Measurements from ENCODE around the gene PPP1R16B.

The PPP1R16B gene

DNA sequence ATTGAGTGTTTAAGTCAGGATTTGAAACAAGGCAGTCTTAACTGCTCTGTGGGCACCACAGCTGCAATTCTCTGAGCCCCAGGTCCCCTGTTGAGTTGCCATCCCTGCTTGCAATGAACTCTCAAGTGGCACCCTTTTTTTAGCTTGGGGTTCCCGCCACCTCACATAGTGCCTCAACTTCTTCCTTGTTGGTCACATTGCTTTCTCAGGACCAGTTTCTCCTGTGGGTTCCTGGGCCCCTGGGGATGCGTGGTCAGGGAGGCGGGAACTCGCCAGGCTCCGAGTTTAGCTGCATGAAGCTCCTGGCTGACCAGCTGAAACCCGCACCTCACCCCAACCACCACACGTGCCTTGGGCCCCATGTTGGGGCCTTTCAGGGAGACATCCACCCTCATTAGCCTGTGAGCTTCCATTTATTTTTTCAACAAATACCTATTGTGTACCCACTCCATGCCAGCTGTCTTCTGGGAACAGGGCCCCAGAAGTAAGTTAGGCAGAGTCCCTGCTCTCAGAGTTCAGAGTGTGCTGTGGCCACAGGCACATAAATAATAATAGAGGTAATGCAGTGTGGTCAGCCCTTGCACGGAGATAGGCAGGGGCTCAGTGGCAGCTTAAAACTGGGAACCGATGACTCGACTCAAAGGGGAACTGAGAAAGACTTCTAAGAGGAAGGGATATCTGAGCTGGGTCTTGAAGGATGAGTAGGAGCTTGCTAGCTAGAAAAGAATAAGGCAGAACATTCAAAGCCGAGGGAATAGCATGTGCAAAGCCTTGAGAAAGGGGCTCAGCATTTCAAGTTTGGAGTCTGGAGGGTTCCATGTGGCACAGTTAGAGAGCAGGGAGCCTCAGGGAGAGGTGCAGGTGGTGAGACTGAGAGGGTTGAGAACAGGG, 86.8 kb downstream of the PPP1R16B start:
- no peaks in the 10 kb centered on the region for H3K27me3 ChIP-seq (ENCODE audit: control insufficient read depth, insufficient read depth, low read length)
- H3K4me1 ChIP-seq (ENCODE audit: control insufficient read depth, insufficient read depth, low read length) = no peaks in the 10 kb centered on the region
- H3K36me3 ChIP-seq (ENCODE audit: control insufficient read depth, insufficient read depth, low read length) = no peaks in the 10 kb centered on the region
- H3K4me3 ChIP-seq (ENCODE audit: low read length) = no peak overlapping the region
- H3K9ac ChIP-seq (ENCODE audit: low read length) = no peak overlapping the region
- no peak overlapping the region for H3K27ac ChIP-seq (ENCODE audit: low read depth, low read length)

DNA sequence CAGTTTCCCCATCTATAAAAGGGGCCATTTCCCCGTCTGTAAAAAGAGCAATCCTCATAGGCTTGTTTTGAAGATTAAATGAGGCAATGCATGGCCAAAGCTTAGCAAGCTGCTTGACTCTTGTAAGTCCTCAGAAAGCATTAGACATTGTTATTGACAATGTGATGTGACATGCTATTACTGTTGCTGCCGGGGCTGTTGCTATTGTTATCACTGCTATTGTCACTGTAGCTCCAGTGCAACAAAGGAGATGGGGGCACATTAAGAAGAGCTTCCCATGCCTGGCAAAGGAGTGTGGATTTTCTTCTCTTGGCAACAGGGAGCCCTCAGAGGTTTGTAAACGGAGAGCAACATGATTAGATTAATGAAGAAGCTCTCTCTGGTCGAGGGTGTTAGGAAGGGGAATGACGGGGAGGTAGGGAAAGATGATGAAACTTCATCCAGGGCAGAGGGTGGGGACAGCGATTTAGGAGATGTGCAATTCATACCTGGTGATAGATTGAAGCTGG, 87.6 kb downstream of the PPP1R16B start:
- Histone ChIP-seq H3K4me3 (ENCODE audit: low read length) (no peak overlapping the region), H3K27me3 (ENCODE audit: control insufficient read depth, insufficient read depth, low read length) (no peaks in the 10 kb centered on the region), H3K4me1 (ENCODE audit: control insufficient read depth, insufficient read depth, low read length) (no peaks in the 10 kb centered on the region), H3K36me3 (ENCODE audit: control insufficient read depth, insufficient read depth, low read length) (no peaks in the 10 kb centered on the region), H3K27ac (ENCODE audit: low read depth, low read length) (no peak overlapping the region), H3K9ac (ENCODE audit: low read length) (no peak overlapping the region)

DNA sequence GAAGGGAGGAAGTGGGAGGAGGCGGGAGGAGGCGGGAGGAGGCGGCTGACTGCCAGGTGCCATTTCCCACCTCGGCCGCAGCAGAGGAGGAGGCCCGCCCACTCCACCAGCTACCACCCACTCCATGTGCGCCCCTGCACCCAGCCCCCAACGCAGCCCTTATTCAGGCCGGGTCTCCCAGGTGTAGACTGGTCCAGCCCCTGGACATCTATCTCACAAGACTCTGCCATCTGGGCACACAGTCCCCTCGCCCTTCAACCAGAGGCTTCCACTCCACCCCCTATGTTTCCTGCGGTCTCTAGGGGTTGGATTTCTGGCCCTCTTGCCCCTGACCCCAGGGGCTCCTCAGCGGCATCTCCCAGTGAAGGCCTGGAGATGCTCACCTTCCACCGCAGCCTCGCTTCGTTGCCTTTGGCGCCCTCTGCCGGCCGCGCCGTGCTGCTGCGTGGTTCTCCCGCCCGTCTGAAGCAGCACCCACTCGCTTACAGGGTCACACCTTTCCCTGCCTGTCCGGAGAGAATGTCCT, 88.1 kb downstream of the PPP1R16B start:
- Histone ChIP-seq H3K9ac (ENCODE audit: low read length) (no peak overlapping the region), H3K27ac (ENCODE audit: low read depth, low read length) (no peak overlapping the region), H3K4me1 (ENCODE audit: control insufficient read depth, insufficient read depth, low read length) (no peaks in the 10 kb centered on the region), H3K27me3 (ENCODE audit: control insufficient read depth, insufficient read depth, low read length) (no peaks in the 10 kb centered on the region), H3K4me3 (ENCODE audit: low read length) (no peak overlapping the region), H3K36me3 (ENCODE audit: control insufficient read depth, insufficient read depth, low read length) (no peaks in the 10 kb centered on the region)

DNA sequence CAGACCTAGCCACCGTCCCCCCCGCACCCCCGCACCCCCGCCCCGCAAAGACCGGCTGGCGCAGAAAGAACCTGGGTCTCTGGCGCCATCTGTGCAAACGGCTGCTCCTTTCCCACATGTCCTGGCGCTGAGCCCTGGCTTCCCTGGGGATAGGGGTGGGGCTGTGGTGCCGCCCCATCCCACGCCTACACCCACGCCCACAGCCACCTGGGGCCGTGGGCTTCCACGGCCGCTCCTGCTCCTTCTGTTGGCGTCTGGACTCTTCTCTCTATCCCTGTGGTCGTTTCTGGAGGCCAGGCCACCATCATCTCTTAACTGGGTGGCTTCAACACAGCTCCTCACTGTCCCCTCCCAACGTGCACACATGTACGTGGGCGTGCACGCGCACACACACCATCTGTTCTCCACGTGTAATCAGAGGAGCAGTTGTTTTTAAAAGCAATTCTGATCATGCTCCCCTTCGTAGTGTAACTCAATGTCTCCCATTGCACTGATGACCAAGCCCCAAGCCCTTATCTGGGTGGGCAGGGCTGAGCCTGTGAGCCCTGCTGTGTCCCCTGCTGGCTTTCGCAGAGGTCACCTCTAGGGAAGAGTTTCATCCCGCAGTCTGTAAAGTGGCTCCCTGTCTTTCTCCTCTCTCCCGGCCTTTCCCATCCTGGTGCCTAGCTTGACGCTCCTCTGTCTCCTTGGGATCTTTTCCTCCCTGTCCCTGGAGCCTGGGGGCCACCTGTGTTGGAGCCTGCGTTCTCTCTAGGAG, 88.8 kb downstream of the PPP1R16B start:
- no peak overlapping the region for H3K4me3 ChIP-seq (ENCODE audit: low read length)
- no peaks in the 10 kb centered on the region for H3K36me3 ChIP-seq (ENCODE audit: control insufficient read depth, insufficient read depth, low read length)
- no peak overlapping the region for H3K9ac ChIP-seq (ENCODE audit: low read length)
- no peaks in the 10 kb centered on the region for H3K4me1 ChIP-seq (ENCODE audit: control insufficient read depth, insufficient read depth, low read length)
- H3K27me3 ChIP-seq (ENCODE audit: control insufficient read depth, insufficient read depth, low read length) = no peaks in the 10 kb centered on the region
- H3K27ac ChIP-seq (ENCODE audit: low read depth, low read length) = no peak overlapping the region

DNA sequence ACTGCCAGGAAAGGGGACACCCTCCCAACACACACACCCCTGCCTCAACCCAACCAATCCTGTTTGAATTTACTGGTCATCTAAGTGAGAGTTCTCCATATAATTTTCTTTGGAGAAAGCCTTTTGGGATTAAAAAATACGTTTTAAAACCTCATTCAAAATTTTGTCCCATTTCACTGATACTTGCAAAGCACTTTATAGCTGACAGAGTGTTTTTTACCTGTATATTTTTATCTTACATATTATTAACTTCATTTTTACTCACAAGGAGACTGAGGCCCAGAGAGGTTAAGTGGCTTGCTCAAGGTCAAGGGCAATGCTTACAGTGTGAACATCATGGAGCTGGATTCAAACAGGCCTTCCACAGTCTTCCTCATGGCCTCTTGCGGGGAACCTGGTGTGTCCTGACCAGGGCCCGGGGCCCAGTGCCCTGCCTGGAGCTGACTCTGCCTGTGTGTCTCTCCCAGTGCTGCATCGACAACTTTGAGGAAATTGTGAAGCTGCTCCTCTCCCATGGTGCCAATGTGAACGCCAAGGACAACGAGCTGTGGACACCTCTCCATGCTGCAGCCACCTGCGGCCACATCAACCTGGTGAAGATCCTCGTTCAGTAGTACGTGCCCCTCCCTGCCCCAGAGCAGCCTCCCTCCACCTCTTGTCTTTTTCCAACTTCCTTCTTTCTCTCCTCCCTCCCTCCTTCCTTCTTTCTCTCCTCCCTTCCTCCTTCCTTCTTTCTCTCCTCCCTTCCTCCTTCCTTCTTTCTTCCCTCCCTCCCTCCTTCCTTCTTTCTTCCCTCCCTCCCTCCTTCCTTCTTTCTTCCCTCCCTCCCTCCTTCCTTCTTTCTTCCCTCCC, 89.8 kb downstream of the PPP1R16B start:
- Histone ChIP-seq H3K27me3 (ENCODE audit: control insufficient read depth, insufficient read depth, low read length) (no peaks in the 10 kb centered on the region), H3K27ac (ENCODE audit: low read depth, low read length) (no peak overlapping the region), H3K4me1 (ENCODE audit: control insufficient read depth, insufficient read depth, low read length) (no peaks in the 10 kb centered on the region), H3K36me3 (ENCODE audit: control insufficient read depth, insufficient read depth, low read length) (no peaks in the 10 kb centered on the region), H3K9ac (ENCODE audit: low read length) (no peak overlapping the region), H3K4me3 (ENCODE audit: low read length) (no peak overlapping the region)

DNA sequence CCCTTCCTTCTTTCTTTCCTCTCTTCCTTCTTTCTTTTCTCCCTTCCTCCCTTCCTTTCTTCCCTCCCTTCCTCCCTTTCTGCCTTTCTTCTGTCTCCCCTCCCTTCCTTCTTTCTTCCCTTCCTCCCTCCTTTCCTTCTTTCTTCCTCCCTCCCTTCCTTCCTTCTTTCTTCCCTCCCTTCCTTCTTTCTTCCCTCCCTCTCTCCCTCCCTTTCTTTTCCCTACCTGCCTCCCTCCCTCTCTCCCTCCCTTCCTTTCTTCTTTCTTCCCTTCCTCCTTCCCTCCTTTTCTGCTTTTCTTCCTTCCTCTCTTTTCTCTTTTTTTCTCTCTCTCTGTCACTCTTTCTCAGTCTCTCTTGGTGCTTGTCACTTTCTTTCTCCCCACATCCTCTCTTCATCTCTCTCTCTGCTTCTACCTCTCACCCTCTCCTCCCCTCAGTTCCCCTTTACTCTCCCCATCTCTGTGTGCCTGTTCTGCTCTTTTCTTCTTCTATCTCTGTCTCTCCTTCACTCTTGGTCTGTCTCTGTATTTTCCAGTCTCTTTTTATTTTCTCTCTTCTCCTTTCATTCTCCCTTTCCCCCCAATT, 90.6 kb downstream of the PPP1R16B start:
- H3K4me1 ChIP-seq (ENCODE audit: control insufficient read depth, insufficient read depth, low read length) = no peaks in the 10 kb centered on the region
- H3K9ac ChIP-seq (ENCODE audit: low read length) = no peak overlapping the region
- H3K27me3 ChIP-seq (ENCODE audit: control insufficient read depth, insufficient read depth, low read length) = no peaks in the 10 kb centered on the region
- no peaks in the 10 kb centered on the region for H3K36me3 ChIP-seq (ENCODE audit: control insufficient read depth, insufficient read depth, low read length)
- H3K4me3 ChIP-seq (ENCODE audit: low read length) = no peak overlapping the region
- H3K27ac ChIP-seq (ENCODE audit: low read depth, low read length) = no peak overlapping the region

DNA sequence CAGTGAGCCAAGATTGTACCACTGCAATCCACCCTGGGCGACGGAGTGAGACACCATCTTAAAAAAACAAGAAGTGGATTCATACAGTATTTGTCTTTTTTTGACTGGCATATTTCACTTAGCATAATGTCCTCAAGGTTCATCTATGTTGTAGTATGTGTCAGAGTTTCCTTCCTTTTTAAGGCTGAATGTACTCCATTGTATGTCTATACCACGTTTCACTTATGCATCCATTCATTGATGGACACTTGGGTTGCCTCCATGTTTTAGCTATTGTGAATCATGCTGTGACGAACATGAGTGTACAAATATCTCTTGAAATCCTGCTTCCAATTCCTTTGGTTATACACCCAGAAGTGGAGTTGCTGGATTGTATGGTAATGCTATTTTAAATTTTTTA, 91.8 kb downstream of the PPP1R16B start:
- Histone ChIP-seq H3K4me1 (ENCODE audit: control insufficient read depth, insufficient read depth, low read length) (no peaks in the 10 kb centered on the region), H3K36me3 (ENCODE audit: control insufficient read depth, insufficient read depth, low read length) (no peaks in the 10 kb centered on the region), H3K27ac (ENCODE audit: low read depth, low read length) (no peak overlapping the region), H3K4me3 (ENCODE audit: low read length) (no peak overlapping the region), H3K9ac (ENCODE audit: low read length) (no peak overlapping the region), H3K27me3 (ENCODE audit: control insufficient read depth, insufficient read depth, low read length) (no peaks in the 10 kb centered on the region)

DNA sequence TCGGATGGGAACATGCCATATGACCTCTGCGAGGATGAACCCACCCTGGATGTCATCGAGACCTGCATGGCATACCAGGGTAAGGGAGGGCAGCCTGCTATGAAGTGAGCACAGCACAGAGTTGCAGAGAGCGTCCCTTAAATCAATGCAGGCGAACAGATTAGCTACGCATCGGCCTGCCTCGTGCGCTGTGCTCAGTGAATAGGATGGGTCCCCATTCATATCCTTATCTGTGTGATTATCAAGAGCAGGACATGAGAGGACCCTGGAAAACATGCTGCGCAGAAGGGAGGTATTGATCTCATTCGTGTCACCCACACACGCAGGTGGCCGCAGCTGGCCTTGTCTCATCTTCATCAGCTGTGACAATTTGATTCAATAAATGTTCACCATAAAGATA, 95.1 kb downstream of the PPP1R16B start:
- Histone ChIP-seq H3K27ac (ENCODE audit: low read depth, low read length) (no peak overlapping the region), H3K4me1 (ENCODE audit: control insufficient read depth, insufficient read depth, low read length) (no peaks in the 10 kb centered on the region), H3K27me3 (ENCODE audit: control insufficient read depth, insufficient read depth, low read length) (no peaks in the 10 kb centered on the region), H3K4me3 (ENCODE audit: low read length) (no peak overlapping the region), H3K9ac (ENCODE audit: low read length) (no peak overlapping the region), H3K36me3 (ENCODE audit: control insufficient read depth, insufficient read depth, low read length) (peaks cover 6% of the 10 kb centered on the region)

DNA sequence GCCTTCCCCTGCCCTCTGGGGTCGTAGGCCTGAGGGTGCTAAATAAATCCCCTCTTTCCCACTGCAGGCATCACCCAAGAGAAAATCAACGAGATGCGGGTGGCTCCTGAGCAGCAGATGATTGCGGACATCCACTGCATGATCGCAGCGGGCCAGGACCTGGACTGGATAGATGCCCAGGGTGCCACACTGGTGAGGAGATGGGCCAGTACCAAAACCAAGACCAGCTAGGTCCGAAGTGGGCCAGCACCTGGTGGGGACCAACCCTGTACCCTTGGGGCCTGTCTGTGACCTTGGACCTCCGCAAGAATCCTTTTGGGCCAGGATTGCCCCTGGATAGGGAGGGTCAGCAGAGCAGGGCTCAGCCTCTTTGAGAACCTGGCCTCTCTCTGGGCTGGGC, 97.1 kb downstream of the PPP1R16B start:
- H3K4me1 ChIP-seq (ENCODE audit: control insufficient read depth, insufficient read depth, low read length) = no peaks in the 10 kb centered on the region
- H3K4me3 ChIP-seq (ENCODE audit: low read length) = no peak overlapping the region
- peaks cover 6% of the 10 kb centered on the region for H3K36me3 ChIP-seq (ENCODE audit: control insufficient read depth, insufficient read depth, low read length)
- no peak overlapping the region for H3K27ac ChIP-seq (ENCODE audit: low read depth, low read length)
- no peaks in the 10 kb centered on the region for H3K27me3 ChIP-seq (ENCODE audit: control insufficient read depth, insufficient read depth, low read length)
- H3K9ac ChIP-seq (ENCODE audit: low read length) = no peak overlapping the region

DNA sequence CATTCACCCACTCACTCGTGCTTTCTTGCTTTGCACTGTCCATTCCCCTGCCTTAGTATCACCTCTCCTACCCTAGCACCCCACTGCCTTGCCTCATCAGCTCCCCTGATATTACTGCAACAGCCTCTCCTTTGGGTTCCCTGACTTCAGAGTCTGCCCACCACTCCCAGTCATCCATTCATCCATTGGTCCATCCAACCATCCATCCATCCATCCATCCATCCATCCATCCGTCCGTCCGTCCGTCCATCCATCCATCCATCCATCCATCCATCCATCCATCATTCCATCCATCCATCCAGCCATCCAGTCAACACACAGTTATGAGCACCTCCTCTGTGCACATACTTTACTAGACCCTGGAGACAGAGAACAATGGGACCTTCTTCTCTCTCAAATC, 97.8 kb downstream of the PPP1R16B start:
- peaks cover 6% of the 10 kb centered on the region for H3K36me3 ChIP-seq (ENCODE audit: control insufficient read depth, insufficient read depth, low read length)
- H3K4me3 ChIP-seq (ENCODE audit: low read length) = no peak overlapping the region
- H3K4me1 ChIP-seq (ENCODE audit: control insufficient read depth, insufficient read depth, low read length) = no peaks in the 10 kb centered on the region
- no peak overlapping the region for H3K9ac ChIP-seq (ENCODE audit: low read length)
- H3K27ac ChIP-seq (ENCODE audit: low read depth, low read length) = no peak overlapping the region
- no peaks in the 10 kb centered on the region for H3K27me3 ChIP-seq (ENCODE audit: control insufficient read depth, insufficient read depth, low read length)

DNA sequence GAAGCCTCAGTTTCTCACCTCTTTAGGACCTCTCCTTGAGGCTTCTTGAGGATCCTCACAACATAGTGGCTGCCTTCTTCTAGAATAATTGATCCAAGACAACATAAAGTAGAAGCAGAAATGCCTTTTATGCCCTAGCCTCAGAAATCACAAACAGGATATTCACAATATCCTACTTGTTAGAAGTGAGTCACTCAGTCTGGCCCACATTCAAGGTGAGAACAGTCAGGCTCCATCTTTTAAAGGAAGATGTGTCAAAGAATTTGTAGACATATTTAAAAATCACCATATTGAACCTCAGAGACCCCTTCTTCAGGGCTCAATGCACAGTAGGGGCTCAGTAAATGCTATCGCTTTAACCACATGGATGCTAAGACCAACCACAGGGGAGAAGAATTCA, 99.9 kb downstream of the PPP1R16B start:
- no peaks in the 10 kb centered on the region for H3K27me3 ChIP-seq (ENCODE audit: control insufficient read depth, insufficient read depth, low read length)
- H3K36me3 ChIP-seq (ENCODE audit: control insufficient read depth, insufficient read depth, low read length) = peaks cover 6% of the 10 kb centered on the region
- no peaks in the 10 kb centered on the region for H3K4me1 ChIP-seq (ENCODE audit: control insufficient read depth, insufficient read depth, low read length)
- H3K4me3 ChIP-seq (ENCODE audit: low read length) = no peak overlapping the region
- H3K27ac ChIP-seq (ENCODE audit: low read depth, low read length) = no peak overlapping the region
- H3K9ac ChIP-seq (ENCODE audit: low read length) = no peak overlapping the region

Data from rectal smooth muscle tissue (tissue), 1 donor.